ENCODE data around the gene PACS2.

Gene PACS2

DNA sequence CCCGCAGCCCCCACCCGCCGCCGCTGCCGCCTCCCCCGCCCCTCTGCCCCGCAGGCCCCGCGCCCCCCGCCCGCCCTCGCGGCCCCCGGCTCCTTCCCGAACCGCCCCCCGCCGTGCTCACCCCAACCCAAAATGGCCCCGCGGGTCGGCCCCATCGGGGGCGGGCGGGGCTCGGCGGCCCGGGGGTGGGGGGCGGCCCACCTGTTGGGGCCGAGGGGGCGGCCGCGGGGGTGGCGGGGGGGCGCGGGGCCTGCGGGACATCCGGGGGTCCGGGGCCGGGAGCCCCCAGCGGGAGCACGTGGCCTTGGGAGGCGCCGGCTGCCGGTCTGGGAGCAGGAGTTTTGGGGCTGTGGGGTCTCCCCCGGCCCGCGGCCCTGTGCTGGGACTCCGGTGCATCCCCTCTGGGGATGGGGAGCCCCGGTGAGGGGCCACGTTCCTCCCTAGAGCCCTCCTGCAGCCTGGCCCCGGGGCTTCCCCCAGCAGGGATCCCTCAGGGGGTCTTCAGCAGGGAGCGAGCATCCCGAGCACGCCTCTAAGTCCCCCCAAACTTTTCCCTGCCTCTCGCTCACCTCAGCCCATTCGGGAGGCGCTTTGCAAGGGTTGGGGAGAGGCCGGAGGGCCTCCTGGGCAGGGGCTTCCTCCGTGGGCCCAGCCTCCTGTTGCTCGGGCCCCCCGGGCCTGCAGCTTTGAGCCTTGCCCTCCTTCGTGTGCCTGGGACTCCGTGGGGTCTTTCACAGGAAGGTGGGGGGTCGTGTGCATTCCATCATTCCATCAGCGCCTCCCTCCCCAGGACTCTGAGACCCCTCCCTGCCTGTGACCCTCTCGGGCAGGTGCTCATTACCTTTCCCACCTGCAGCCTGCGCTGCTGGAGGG is 105.8 kb downstream of the PACS2 start:
- Histone ChIP-seq H3K36me3 (ENCODE audit: insufficient read depth, low read length) (peaks cover 2% of the 10 kb centered on the region), H3K4me2 (ENCODE audit: low read length) (peak overlapping the region; percentile 99), H3K27me3 (ENCODE audit: control insufficient read depth, insufficient read depth, low read length) (no peaks in the 10 kb centered on the region), H3K9me3 (replicated peaks; ENCODE audit: low read length) (no peaks in the 10 kb centered on the region), H3K4me1 (ENCODE audit: control insufficient read depth, insufficient read depth, low read length) (peaks cover 29% of the 10 kb centered on the region), H3K4me3 (ENCODE audit: low read length) (peak overlapping the region; percentile 95), H3K9ac (ENCODE audit: low read depth, low read length) (peak overlapping the region; percentile 92)

DNA sequence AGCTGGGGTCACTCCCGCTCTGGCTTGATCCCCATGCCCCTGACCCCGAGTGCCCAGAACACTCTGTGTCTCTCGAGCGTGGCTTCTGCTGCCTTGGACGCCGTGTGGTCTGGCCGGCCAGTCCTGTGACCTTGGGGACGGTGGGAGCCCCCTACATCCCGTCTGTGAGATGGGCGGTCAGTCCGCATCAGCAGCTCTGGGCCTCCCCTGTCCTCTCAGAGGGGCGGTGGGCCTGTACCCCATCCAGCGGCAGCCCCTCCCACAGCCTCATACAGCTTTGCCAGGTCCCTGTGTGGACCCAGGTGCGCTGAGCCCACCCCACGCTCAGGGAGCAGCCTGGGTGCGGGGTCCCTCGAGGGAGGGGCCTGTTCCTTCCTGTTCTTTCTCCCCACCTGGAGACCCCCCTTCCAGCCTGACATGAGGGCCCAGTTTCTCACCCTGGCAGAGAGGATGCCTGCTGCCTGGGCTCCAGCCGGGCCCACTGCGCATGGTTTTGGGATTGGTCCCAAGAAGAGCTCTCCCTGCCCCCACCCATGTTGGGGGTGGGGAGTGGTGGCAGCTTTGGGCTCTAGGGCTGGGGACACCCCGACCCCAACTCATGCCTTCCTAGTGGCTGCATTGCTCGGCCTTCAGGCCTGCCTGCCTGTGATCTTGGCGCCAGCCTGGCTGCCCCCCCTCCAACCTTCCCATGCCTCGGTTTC is 106.6 kb downstream of the PACS2 start:
- peak overlapping the region; percentile 92 for H3K9ac ChIP-seq (ENCODE audit: low read depth, low read length)
- H3K4me1 ChIP-seq (ENCODE audit: control insufficient read depth, insufficient read depth, low read length) = peaks cover 27% of the 10 kb centered on the region
- no peaks in the 10 kb centered on the region for H3K27me3 ChIP-seq (ENCODE audit: control insufficient read depth, insufficient read depth, low read length)
- H3K4me3 ChIP-seq (ENCODE audit: low read length) = peak overlapping the region; percentile 95
- peaks cover 2% of the 10 kb centered on the region for H3K36me3 ChIP-seq (ENCODE audit: insufficient read depth, low read length)
- peak overlapping the region; percentile 99 for H3K4me2 ChIP-seq (ENCODE audit: low read length)
- H3K9me3 ChIP-seq (replicated peaks; ENCODE audit: low read length) = no peaks in the 10 kb centered on the region

DNA sequence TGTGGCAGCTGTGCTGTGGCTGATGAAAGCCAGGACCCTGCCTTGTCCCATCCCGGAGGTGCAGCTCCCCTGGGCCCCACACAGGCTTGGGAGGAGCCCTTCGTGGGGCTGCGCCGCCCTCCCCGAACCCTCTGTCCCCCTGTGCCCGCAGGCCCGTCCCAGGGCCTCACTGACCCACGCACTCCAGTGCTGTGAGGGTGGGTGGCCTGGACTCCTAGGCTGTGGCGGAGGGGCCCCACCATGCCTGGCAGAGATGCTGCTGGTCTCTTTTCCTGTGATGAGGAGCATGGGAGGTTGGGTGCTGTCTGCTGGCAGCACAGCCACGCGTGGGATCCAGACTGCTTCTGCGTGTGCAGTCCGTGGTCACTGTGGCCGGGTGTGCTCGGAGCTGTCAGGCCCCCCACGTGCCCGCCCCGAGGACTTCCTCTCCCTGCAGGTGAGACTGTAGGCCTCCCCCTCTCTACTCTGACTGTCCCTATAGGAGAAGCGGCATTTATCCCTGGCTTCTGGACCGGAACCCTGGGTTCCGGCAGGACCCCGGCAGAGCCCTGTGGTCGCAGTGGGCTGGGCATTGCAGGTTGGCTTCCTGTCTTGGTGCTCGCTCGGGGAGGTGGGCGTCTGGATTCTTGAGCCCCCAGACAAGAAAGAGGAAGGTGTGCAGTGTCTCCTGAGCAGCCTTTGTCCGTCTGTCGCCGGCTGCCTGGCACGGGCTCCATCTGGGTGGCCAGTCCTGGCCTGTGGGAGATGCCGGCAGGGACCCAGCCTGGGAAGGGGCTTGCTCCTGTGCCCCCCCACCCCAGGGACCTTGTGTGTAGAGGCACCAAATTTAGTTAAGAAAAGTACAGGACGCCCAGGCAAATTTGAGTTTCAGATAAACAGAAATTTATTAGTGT is 107.4 kb downstream of the PACS2 start:
- Histone ChIP-seq H3K9ac (ENCODE audit: low read depth, low read length) (peak overlapping the region; percentile 92), H3K4me3 (ENCODE audit: low read length) (peak overlapping the region; percentile 95), H3K9me3 (replicated peaks; ENCODE audit: low read length) (no peaks in the 10 kb centered on the region), H3K4me2 (ENCODE audit: low read length) (peak overlapping the region; percentile 99), H3K4me1 (ENCODE audit: control insufficient read depth, insufficient read depth, low read length) (peaks cover 27% of the 10 kb centered on the region), H3K36me3 (ENCODE audit: insufficient read depth, low read length) (peaks cover 10% of the 10 kb centered on the region), H3K27me3 (ENCODE audit: control insufficient read depth, insufficient read depth, low read length) (no peaks in the 10 kb centered on the region)

DNA sequence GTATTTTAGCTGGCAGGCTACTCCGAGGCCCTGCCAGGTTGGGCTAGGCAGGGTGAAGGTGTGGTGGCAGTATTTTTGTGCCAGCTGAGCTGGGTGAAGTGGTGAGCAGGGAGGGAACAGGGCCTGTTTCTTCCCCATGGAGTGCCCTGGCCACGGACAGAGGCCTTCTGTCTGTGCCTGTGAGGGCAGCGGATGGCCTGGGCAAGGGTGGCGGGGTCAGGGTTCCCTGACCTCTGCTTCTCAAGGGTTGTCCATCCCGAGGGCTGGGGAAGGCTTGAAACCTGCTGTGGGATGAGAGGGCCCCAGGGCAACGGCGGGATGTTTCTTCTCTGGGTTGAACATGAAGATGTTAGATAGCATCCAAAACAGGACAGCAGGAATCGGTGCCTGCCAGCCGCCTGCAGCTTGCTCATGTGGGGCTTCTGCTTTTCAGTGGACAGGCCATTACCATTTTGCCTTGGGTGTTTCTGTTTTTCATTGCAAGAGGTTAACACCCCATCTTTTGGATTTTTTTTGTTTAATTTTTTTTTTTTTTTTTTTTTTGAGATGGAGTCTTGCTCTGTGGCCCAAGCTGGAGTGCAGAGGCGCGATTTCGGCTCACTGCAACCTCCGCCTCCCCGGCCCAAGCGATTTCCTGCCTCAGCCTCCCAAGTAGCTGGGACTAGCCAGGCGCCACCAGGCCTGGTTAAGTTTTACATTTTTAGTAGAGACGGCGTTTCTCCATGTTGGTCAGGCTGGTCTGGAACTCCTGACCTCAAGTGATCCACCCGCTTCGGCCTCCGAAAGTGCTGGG is 108.3 kb downstream of the PACS2 start:
- Histone ChIP-seq H3K9ac (ENCODE audit: low read depth, low read length) (no peak overlapping the region), H3K27me3 (ENCODE audit: control insufficient read depth, insufficient read depth, low read length) (no peaks in the 10 kb centered on the region), H3K4me1 (ENCODE audit: control insufficient read depth, insufficient read depth, low read length) (peaks cover 27% of the 10 kb centered on the region), H3K4me2 (ENCODE audit: low read length) (peak overlapping the region; percentile 99), H3K9me3 (replicated peaks; ENCODE audit: low read length) (no peaks in the 10 kb centered on the region), H3K36me3 (ENCODE audit: insufficient read depth, low read length) (peaks cover 14% of the 10 kb centered on the region), H3K4me3 (ENCODE audit: low read length) (no peak overlapping the region)

DNA sequence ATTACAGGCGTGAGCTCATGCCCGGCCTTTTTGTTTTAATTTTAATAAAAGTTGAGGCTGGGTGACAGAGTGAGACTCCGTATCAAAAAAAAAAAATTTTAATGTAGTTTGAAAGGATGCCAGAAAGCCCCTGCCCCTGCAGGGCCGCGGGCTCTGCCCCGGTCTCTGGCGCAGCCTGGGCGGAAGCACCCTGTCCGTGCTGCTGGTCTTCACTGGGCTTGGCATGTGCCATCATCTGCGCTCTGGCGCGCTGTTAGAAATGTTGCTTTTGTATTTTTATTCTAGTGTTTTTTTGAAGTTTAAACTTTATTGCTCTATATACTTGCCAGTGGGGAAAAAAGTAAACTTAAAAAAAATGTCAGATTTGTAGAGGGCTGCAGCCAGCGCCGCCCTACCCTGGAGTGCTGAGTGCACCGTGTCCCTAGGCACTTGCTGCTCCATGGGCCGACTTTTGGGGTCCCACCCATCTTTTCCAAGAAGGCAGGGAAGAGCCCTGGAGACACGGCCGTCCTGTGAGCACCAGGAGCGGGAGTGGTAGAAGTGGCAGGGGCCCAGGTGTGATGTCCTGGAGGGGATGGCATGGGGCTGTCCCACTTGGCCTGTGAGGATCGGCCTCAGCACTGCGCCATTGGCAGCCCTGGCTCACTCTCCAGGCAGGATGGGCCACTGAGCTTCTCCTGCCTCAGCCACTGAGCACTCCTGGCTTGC is 109.1 kb downstream of the PACS2 start:
- H3K9me3 ChIP-seq (replicated peaks; ENCODE audit: low read length) = no peaks in the 10 kb centered on the region
- H3K4me1 ChIP-seq (ENCODE audit: control insufficient read depth, insufficient read depth, low read length) = peaks cover 25% of the 10 kb centered on the region
- H3K27me3 ChIP-seq (ENCODE audit: control insufficient read depth, insufficient read depth, low read length) = no peaks in the 10 kb centered on the region
- H3K9ac ChIP-seq (ENCODE audit: low read depth, low read length) = no peak overlapping the region
- no peak overlapping the region for H3K4me2 ChIP-seq (ENCODE audit: low read length)
- H3K36me3 ChIP-seq (ENCODE audit: insufficient read depth, low read length) = peaks cover 14% of the 10 kb centered on the region
- H3K4me3 ChIP-seq (ENCODE audit: low read length) = no peak overlapping the region

DNA sequence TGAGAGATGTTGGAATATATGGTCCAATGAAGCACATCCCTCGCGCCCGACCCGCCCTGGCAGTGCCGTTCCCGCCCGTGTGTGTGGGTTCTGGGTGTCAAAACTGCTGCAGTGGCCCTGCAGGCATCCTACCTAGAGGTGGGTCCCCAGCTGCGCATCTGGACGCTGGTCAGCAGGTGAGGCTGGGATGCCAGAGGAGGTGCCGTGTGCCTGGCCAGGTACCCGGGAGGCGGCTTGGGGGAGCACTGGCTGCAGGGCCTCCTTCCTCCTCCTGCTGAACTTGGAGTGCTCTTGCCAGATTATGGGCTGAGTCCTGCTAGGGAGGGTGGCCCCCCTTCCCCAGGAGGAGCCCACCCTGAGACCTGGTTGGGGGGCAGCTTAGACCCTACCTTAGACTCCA is 110.3 kb downstream of the PACS2 start:
- no peaks in the 10 kb centered on the region for H3K27me3 ChIP-seq (ENCODE audit: control insufficient read depth, insufficient read depth, low read length)
- H3K4me3 ChIP-seq (ENCODE audit: low read length) = no peak overlapping the region
- H3K9me3 ChIP-seq (replicated peaks; ENCODE audit: low read length) = no peaks in the 10 kb centered on the region
- no peak overlapping the region for H3K4me2 ChIP-seq (ENCODE audit: low read length)
- peaks cover 17% of the 10 kb centered on the region for H3K4me1 ChIP-seq (ENCODE audit: control insufficient read depth, insufficient read depth, low read length)
- peaks cover 18% of the 10 kb centered on the region for H3K36me3 ChIP-seq (ENCODE audit: insufficient read depth, low read length)
- no peak overlapping the region for H3K9ac ChIP-seq (ENCODE audit: low read depth, low read length)

DNA sequence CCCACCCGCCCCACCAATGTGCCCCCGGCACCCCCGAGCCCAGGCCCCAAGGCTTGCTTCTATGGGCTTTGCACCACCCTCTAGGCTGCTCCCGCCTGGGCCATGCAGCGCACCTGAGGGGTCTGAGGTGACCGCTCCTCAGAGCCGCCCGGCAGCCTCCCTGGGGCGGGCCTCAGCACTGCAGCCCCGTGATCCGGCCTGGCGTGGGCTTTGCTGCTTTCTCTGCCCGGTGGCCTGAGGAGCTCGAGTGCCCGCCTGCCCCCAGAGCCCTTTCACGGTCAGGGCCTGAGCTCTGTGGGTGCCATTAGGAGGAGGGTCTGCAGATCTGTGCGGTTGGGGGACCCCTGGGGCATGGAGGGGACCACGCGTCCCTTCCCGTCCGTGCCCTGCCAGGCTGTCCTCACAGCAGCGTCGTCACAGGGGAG is 111.3 kb downstream of the PACS2 start:
- Histone ChIP-seq H3K4me2 (ENCODE audit: low read length) (no peak overlapping the region), H3K36me3 (ENCODE audit: insufficient read depth, low read length) (peaks cover 18% of the 10 kb centered on the region), H3K9me3 (replicated peaks; ENCODE audit: low read length) (no peaks in the 10 kb centered on the region), H3K9ac (ENCODE audit: low read depth, low read length) (no peak overlapping the region), H3K4me3 (ENCODE audit: low read length) (no peak overlapping the region), H3K27me3 (ENCODE audit: control insufficient read depth, insufficient read depth, low read length) (no peaks in the 10 kb centered on the region), H3K4me1 (ENCODE audit: control insufficient read depth, insufficient read depth, low read length) (peaks cover 25% of the 10 kb centered on the region)

DNA sequence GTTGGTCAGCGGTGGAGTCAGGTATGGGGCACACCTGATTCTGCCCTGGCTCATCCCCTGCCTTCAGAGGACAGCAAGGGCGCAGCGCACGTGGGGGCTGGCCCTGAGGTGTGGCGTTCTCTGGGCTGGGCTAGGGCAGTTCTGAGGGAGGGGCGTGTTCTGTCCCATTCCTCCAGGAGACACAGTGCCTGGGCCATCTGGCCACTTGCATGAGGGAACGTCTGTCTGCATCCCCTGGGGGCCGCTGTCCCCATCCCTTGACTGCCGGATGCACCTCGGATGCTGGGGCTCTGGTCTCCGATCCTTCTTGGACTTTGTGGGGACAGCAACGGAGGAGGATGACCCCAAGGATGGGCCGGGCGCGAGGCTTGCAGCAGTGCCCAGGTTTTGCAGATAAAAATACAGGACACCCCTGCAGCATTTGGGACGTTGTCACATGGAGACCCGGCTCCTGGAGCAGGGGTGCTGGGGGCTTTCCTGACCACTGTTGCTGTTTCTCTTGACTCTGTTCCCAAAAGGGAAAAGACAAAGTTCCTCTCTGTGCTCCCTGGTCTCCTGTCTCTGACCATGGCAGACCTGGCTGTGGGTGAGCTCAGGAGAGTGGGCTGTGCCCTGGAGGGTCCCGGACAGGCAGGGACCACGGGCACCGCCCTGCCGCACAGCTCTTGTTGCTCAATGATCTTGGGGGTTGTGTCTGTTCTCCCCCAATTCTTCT is 112.0 kb downstream of the PACS2 start:
- H3K27me3 ChIP-seq (ENCODE audit: control insufficient read depth, insufficient read depth, low read length) = no peaks in the 10 kb centered on the region
- H3K9ac ChIP-seq (ENCODE audit: low read depth, low read length) = no peak overlapping the region
- no peak overlapping the region for H3K4me2 ChIP-seq (ENCODE audit: low read length)
- H3K4me3 ChIP-seq (ENCODE audit: low read length) = no peak overlapping the region
- H3K4me1 ChIP-seq (ENCODE audit: control insufficient read depth, insufficient read depth, low read length) = peaks cover 25% of the 10 kb centered on the region
- H3K9me3 ChIP-seq (replicated peaks; ENCODE audit: low read length) = no peaks in the 10 kb centered on the region
- peaks cover 18% of the 10 kb centered on the region for H3K36me3 ChIP-seq (ENCODE audit: insufficient read depth, low read length)

DNA sequence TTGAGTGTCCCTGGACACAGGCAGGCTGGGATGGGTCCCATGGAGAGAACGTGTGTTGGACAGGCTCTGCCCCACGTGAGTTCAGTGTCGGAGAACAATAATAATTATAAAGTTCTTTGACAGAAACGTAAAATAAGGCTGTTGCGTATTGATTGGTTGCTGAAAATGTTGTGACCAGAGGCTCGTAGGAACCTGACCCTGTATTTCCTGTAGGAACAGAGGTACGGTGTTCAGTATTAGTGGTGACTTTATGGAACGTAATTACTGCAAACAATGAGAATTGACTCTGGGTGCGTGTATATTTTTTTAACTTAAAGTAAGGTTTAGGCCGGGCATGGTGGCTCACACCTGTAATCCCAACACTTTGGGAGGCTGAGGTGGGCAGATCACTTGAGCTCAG is 112.9 kb downstream of the PACS2 start:
- H3K36me3 ChIP-seq (ENCODE audit: insufficient read depth, low read length) = peaks cover 19% of the 10 kb centered on the region
- no peaks in the 10 kb centered on the region for H3K9me3 ChIP-seq (replicated peaks; ENCODE audit: low read length)
- H3K27me3 ChIP-seq (ENCODE audit: control insufficient read depth, insufficient read depth, low read length) = no peaks in the 10 kb centered on the region
- H3K4me1 ChIP-seq (ENCODE audit: control insufficient read depth, insufficient read depth, low read length) = peaks cover 23% of the 10 kb centered on the region
- no peak overlapping the region for H3K9ac ChIP-seq (ENCODE audit: low read depth, low read length)
- H3K4me2 ChIP-seq (ENCODE audit: low read length) = no peak overlapping the region
- no peak overlapping the region for H3K4me3 ChIP-seq (ENCODE audit: low read length)

DNA sequence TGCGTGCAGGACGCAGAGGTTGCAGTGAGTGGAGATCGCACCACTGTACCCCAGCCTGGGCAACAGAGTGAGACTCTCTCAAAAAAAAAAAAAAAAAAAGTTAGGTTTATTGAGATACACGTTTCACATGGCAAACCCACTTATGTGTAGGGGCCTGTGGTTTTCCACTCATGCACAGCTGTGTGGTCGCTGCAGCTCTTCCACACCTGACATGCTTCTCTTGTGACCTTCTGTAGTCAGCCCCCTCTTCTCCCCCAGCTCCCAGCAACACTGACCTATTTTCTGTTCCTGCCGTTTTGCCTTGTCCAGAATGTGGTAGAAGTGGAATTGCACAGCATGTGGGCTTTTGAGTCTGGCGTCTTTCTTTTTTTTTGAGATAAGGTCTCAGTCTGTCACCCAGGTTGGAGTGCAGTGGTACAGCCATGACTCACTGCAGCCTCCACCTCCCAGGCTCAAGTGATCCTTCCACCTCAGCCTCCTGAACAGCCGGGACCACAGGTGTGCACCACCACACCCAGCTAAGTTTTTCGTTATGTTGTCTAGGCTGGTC is 113.5 kb downstream of the PACS2 start:
- Histone ChIP-seq H3K4me1 (ENCODE audit: control insufficient read depth, insufficient read depth, low read length) (peaks cover 20% of the 10 kb centered on the region), H3K4me2 (ENCODE audit: low read length) (no peak overlapping the region), H3K9me3 (replicated peaks; ENCODE audit: low read length) (no peaks in the 10 kb centered on the region), H3K4me3 (ENCODE audit: low read length) (no peak overlapping the region), H3K9ac (ENCODE audit: low read depth, low read length) (no peak overlapping the region), H3K36me3 (ENCODE audit: insufficient read depth, low read length) (peaks cover 22% of the 10 kb centered on the region), H3K27me3 (ENCODE audit: control insufficient read depth, insufficient read depth, low read length) (no peaks in the 10 kb centered on the region)
